H1 (cell line): Measurements from ENCODE around the gene GNAI1. TPM values are rescaled to one million over a fixed set of nuclear protein-coding genes. Genes with fewer than 3 reads are reported as not detected.

ENCODE experiments used
- CEBPB ChIP-seq: IDR thresholded peaks from 2 replicates; pipeline ENCODE4 v1.6.1; 2012; ENCODE audit warnings: low read depth, low read length
- CHD1 ChIP-seq: IDR thresholded peaks from 2 replicates; pipeline ENCODE4 v1.6.1; 2012; ENCODE audit warnings: low read depth, low read length, improper control_type of control experiment
- CHD7 ChIP-seq: fragments of 300-600 bp; sonication (generic); IDR thresholded peaks from 2 replicates; pipeline ENCODE4 v1.7.1; 2012; ENCODE audit warnings: low read length, moderate library complexity, mild to moderate bottlenecking, inconsistent platforms; ENCODE audit not compliant: insufficient replicate concordance
- CTBP2 ChIP-seq: IDR thresholded peaks from 2 replicates; pipeline ENCODE4 v1.7.0; 2011; ENCODE audit warnings: borderline replicate concordance, mild to moderate bottlenecking, moderate library complexity, mixed read lengths, low read length; ENCODE audit not compliant: insufficient read depth, insufficient read length
- KDM4A ChIP-seq: IDR thresholded peaks from one replicate; pipeline ENCODE4 v1.7.1; 2012; ENCODE audit warnings: low read depth, mild to moderate bottlenecking, moderate library complexity, low read length, inconsistent platforms; ENCODE audit not compliant: severe bottlenecking
- PHF8 ChIP-seq: fragments of 200-600 bp; sonication (generic); conservative IDR thresholded peaks from 2 replicates; pipeline ENCODE4 v1.7.1; 2012; ENCODE audit warnings: low read depth, mild to moderate bottlenecking, inconsistent platforms, low read length, moderate library complexity
- TAF7 ChIP-seq: optimal IDR thresholded peaks from 2 replicates; pipeline ENCODE3; 2011; ENCODE audit warnings: low read depth, mild to moderate bottlenecking, inconsistent platforms, low read length, moderate library complexity, borderline replicate concordance
- polyA plus RNA-seq, 7 experiments: library from polyadenylated mRNA; depleted of rRNA in 3 of 7; stranded (reverse) in 5 of 7; unstranded in 2 of 7; fragments of >200 nt in 5 of 7; fragments of 200-250 nt in 2 of 7; gene quantifications; 1 replicate in 5 of 7; 2 replicates in 1 of 7; 4 replicates in 1 of 7; pipeline versions ENCODE4 v1.2.1 to v1.2.3, GENCODE V29; 2011 to 2013; ENCODE audit warnings: missing spikeins in 2 of 7, mixed read lengths in 2 of 7
- total RNA-seq: library from RNA; stranded (reverse); fragmentation: NEBNext Ultra II Directional; extraction: Animal tissue kit (Norgen Biotek cat#: 25700); gene quantifications from 2 replicates; pipeline ENCODE4 v1.2.1, GENCODE V29; 2021

The GNAI1 gene
- total and polyA plus RNA-seq, 2 of the 8 experiments (the other 6 are each of a cell fraction or from before 2014, with no cell fraction given) = 8.0 to 29.5 TPM

GRCh38 chr7:80249619-80250295 is 115.1 kb downstream of the GNAI1 start (continued):
- TF ChIP-seq CHD7 (no peak), CHD1 (no peak), CTBP2 (no peak), KDM4A (no peak), CEBPB (no peak), PHF8 (no peak), TAF7 (no peak)
